ENCODE results near the gene MRPS11. TPM values are rescaled to one million over a fixed set of nuclear protein-coding genes. Genes with fewer than 3 reads are reported as not detected.
"Not testable (repeated sequence)": the region's sequence is repeated elsewhere in the genome, so short reads cannot be mapped to it uniquely, and the experiment has no call there.

Gene MRPS11
- total RNA-seq, 1 experiment from 2014 or later, result 63.9 TPM

GRCh38 chr15:88465633-88466224 lies 1.8 kb upstream of the MRPS11 start:
- Mint-ChIP-seq H3K36me3 (ENCODE audit: insufficient read depth, unreplicated experiment) (peaks cover 42% of the 10 kb centered on the region), H3K9me3 (ENCODE audit: unreplicated experiment) (no peaks in the 10 kb centered on the region), H3K4me3 (ENCODE audit: unreplicated experiment) (peak overlapping the region; percentile 96), H3K27me3 (ENCODE audit: insufficient read depth, unreplicated experiment) (no peaks in the 10 kb centered on the region), H3K4me1 (ENCODE audit: insufficient read depth, unreplicated experiment) (peaks cover 16% of the 10 kb centered on the region), H3K27ac (ENCODE audit: low read depth, unreplicated experiment) (peak overlapping the region; percentile 98)
- ChIA-PET POLR2A (interaction anchor here (1.0 to 2.0 kb wide), 2 partner anchors 326 to 1910 kb away, joined by 3 to 6 read pairs; no protein-coding TSS in a partner anchor), CTCF (interaction anchor here (0.6 to 7.4 kb wide), 5 partner anchors 10 to 1436 kb away, joined by 3 to 40 read pairs (median 3); no protein-coding TSS in a partner anchor)
- TF ChIP-seq, protein P1, sequence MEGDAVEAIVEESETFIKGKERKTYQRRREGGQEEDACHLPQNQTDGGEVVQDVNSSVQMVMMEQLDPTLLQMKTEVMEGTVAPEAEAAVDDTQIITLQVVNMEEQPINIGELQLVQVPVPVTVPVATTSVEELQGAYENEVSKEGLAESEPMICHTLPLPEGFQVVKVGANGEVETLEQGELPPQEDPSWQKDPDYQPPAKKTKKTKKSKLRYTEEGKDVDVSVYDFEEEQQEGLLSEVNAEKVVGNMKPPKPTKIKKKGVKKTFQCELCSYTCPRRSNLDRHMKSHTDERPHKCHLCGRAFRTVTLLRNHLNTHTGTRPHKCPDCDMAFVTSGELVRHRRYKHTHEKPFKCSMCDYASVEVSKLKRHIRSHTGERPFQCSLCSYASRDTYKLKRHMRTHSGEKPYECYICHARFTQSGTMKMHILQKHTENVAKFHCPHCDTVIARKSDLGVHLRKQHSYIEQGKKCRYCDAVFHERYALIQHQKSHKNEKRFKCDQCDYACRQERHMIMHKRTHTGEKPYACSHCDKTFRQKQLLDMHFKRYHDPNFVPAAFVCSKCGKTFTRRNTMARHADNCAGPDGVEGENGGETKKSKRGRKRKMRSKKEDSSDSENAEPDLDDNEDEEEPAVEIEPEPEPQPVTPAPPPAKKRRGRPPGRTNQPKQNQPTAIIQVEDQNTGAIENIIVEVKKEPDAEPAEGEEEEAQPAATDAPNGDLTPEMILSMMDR (IDR thresholded peaks at IDR 0.05; ENCODE audit: unreplicated experiment), result no peak
- DNase-seq (ENCODE audit: unreplicated experiment), result peak; percentile 73
- BruUV-seq (replicated peaks), result no TSS peak
- intact Hi-C loops (cut with micrococcal nuclease), result loop anchor here (5.0 kb wide), 2 partner anchors 82 to 157 kb away; partner anchors contain the start of genes AEN and DET1

DNA sequence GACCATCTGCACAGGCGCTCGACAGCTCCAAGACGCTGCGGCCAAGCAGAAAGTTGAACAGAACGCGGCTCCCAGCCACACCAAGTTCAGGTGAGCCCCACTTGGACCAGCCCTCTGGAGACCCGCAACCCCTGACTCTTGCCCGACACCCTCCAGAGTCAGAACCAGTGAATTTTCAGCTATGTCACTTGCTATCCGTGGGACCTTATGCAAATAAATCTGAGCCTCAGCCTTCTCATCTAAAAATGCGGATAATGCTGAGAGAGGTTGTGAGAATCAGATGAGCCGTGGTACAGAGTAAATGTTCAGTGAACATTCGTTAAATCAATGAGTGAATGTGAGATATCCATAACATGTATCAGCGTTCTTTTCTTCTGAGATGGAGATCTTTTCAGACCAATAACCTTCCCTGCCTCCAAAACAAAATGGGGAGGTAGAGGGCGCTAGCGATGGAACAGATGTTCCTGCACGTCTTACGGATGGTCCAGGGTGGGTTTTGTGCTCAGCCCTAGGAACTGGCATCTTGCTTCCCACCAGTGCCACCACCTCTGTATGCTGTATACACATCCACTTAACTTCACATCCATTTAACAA lies 524 bp downstream of the MRPS11 start:
- no peak for DNase-seq (ENCODE audit: unreplicated experiment)

GRCh38 chr15:88468721-88469120 lies 1.2 kb downstream of the MRPS11 start:
- intact Hi-C loops (cut with micrococcal nuclease), result loop anchor here (5.0 kb wide), 2 partner anchors 79 to 154 kb away; partner anchors contain the start of genes AEN and DET1

More for the DNA sequence above, 524 bp downstream of the MRPS11 start:
- intact Hi-C loops (cut with micrococcal nuclease), result loop anchor here (5.0 kb wide), 2 partner anchors 79 to 154 kb away; partner anchors contain the start of genes AEN and DET1
- ChIA-PET POLR2A (interaction anchor here (0.6 to 1.4 kb wide), 5 partner anchors 10 to 1823 kb away, joined by 3 to 5 read pairs (median 4); no protein-coding TSS in a partner anchor), CTCF (interaction anchor here (0.6 to 7.4 kb wide), 9 partner anchors 9 to 1285 kb away, joined by 3 to 40 read pairs (median 4); partner anchors contain the start of gene ISG20)
- Mint-ChIP-seq H3K27me3 (ENCODE audit: insufficient read depth, unreplicated experiment) (no peaks in the 10 kb centered on the region), H3K9me3 (ENCODE audit: unreplicated experiment) (no peaks in the 10 kb centered on the region), H3K27ac (ENCODE audit: low read depth, unreplicated experiment) (peak overlapping the region; percentile 98), H3K4me3 (ENCODE audit: unreplicated experiment) (peak overlapping the region; percentile 96), H3K4me1 (ENCODE audit: insufficient read depth, unreplicated experiment) (peaks cover 16% of the 10 kb centered on the region), H3K36me3 (ENCODE audit: insufficient read depth, unreplicated experiment) (peaks cover 31% of the 10 kb centered on the region)
- TF ChIP-seq, protein P1 (IDR thresholded peaks at IDR 0.05; ENCODE audit: unreplicated experiment), result no peak
- BruUV-seq (replicated peaks), result TSS peak; percentile 42

GRCh38 chr15:88469321-88469720 lies 1.8 kb downstream of the MRPS11 start:
- Mint-ChIP-seq H3K9me3 (ENCODE audit: unreplicated experiment) (no peaks in the 10 kb centered on the region), H3K36me3 (ENCODE audit: insufficient read depth, unreplicated experiment) (peaks cover 28% of the 10 kb centered on the region), H3K4me1 (ENCODE audit: insufficient read depth, unreplicated experiment) (peaks cover 16% of the 10 kb centered on the region), H3K27me3 (ENCODE audit: insufficient read depth, unreplicated experiment) (no peaks in the 10 kb centered on the region), H3K27ac (ENCODE audit: low read depth, unreplicated experiment) (no peak overlapping the region), H3K4me3 (ENCODE audit: unreplicated experiment) (no peak overlapping the region)
- ChIA-PET POLR2A (interaction anchor here (0.6 kb wide), 1 partner anchor 16 kb away, joined by 3 read pairs; no protein-coding TSS in a partner anchor), CTCF (interaction anchor here (0.6 to 7.4 kb wide), 6 partner anchors 9 to 146 kb away, joined by 3 to 40 read pairs (median 4); no protein-coding TSS in a partner anchor)
- no TSS peak for BruUV-seq (replicated peaks)
- TF ChIP-seq, protein P1 (IDR thresholded peaks at IDR 0.05; ENCODE audit: unreplicated experiment), result no peak
- intact Hi-C loops (cut with micrococcal nuclease), result loop anchor here (5.0 kb wide), 2 partner anchors 78 to 153 kb away; partner anchors contain the start of genes AEN and DET1
- no peak for DNase-seq (ENCODE audit: unreplicated experiment)

More at GRCh38 chr15:88468721-88469120, 1.2 kb downstream of the MRPS11 start:
- Mint-ChIP-seq H3K36me3 (ENCODE audit: insufficient read depth, unreplicated experiment) (peaks cover 28% of the 10 kb centered on the region), H3K4me3 (ENCODE audit: unreplicated experiment) (peak overlapping the region; percentile 96), H3K27ac (ENCODE audit: low read depth, unreplicated experiment) (peak overlapping the region; percentile 98), H3K4me1 (ENCODE audit: insufficient read depth, unreplicated experiment) (peaks cover 16% of the 10 kb centered on the region)
- BruUV-seq (replicated peaks); POLR2A ChIA-PET; DNase-seq (ENCODE audit: unreplicated experiment); H3K27me3 Mint-ChIP-seq (ENCODE audit: insufficient read depth, unreplicated experiment); H3K9me3 Mint-ChIP-seq (ENCODE audit: unreplicated experiment): not testable (repeated sequence)
- CTCF ChIA-PET, result interaction anchor here (0.6 to 7.4 kb wide), 5 partner anchors 10 to 147 kb away, joined by 3 to 40 read pairs (median 4); no protein-coding TSS in a partner anchor
